Loucy (cell line): Measurements from ENCODE around the gene SOX13.

Experiments used
- EZH2phosphoT487 ChIP-seq: fragments of 200-600 bp; IDR thresholded peaks from 2 replicates; pipeline ENCODE4 v1.6.1; 2018; ENCODE audit warnings: antibody characterized with exemption, mild to moderate bottlenecking, moderate library complexity, borderline replicate concordance
- TF ChIP-seq, protein P1 (sequence below): fragments of 200-600 bp; sonication (generic); conservative IDR thresholded peaks from 2 replicates; pipeline ENCODE4 v1.5.1; 2014; ENCODE audit warnings: mild to moderate bottlenecking, antibody characterized with exemption, low read length

DNA sequence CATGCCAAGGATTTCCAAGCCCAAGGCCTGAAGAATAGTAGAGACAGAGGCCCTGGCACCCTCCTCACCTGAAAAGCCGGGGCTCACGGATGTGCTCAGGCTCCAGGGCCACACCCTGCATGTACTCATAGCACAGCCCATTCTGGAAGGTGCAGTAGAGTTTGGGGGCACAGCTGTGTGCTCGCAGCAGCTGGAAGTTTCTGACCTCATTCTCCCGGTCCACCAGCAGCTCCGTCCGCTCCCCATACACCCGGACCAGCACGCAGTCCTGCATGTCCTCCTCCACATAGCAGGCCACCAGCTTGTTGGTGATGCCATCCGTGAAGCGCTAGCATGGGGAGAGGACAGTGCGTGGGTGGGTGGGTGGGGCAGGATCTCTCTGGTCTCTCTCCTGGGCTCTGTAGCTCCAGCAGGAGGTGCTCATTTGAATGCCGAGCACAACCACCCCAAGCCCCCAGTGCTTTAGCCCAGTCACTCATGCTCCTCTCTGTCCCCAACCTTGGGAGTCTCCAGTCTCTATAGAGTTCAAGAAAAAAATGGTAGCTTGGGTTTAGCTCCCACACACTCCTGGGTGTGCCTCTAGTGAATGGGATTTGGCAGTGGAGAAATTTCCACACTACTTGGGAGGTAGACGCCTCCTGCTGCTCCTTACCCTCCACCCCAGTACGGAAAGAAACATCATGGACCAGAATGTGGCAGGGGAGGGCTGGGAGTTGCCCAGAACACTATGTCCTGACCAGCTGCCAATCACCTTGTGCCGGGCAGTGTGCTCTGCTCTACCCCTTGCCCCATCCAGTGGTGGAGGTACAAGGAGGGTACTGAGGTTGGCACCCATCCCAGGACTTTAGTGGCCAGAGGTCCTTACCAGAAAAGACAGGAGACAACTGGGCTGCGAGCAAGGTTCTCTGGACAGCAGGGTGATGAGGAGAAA, 77.0 kb downstream of the SOX13 start:
- TF ChIP-seq, protein P1, sequence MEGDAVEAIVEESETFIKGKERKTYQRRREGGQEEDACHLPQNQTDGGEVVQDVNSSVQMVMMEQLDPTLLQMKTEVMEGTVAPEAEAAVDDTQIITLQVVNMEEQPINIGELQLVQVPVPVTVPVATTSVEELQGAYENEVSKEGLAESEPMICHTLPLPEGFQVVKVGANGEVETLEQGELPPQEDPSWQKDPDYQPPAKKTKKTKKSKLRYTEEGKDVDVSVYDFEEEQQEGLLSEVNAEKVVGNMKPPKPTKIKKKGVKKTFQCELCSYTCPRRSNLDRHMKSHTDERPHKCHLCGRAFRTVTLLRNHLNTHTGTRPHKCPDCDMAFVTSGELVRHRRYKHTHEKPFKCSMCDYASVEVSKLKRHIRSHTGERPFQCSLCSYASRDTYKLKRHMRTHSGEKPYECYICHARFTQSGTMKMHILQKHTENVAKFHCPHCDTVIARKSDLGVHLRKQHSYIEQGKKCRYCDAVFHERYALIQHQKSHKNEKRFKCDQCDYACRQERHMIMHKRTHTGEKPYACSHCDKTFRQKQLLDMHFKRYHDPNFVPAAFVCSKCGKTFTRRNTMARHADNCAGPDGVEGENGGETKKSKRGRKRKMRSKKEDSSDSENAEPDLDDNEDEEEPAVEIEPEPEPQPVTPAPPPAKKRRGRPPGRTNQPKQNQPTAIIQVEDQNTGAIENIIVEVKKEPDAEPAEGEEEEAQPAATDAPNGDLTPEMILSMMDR, result no peak
- no peak for TF ChIP-seq EZH2phosphoT487
